Glomerular endothelial cell (primary cell): Measurements from ENCODE around the gene VPS13A. TPM values are rescaled to one million over a fixed set of nuclear protein-coding genes. Genes with fewer than 3 reads are reported as not detected.

ENCODE experiments used
- DNase-seq: peaks from one replicate; pipeline ENCODE4 v3.0.0-alpha.2; 2011; ENCODE audit warnings: low read depth, low spot score; ENCODE audit errors: extremely low read depth
- total RNA-seq: library from RNA; depleted of rRNA; stranded (reverse); fragments of >200 nt; gene quantifications from 2 replicates; pipeline ENCODE4 v1.2.3, GENCODE V29; 2015

The VPS13A gene
- total RNA-seq, 1 donor from 2014 or later = 33.8 TPM

GRCh38 chr9:77453825-77454647 lies 276.7 kb downstream of the VPS13A start:
- DNase-seq = no peak

DNA sequence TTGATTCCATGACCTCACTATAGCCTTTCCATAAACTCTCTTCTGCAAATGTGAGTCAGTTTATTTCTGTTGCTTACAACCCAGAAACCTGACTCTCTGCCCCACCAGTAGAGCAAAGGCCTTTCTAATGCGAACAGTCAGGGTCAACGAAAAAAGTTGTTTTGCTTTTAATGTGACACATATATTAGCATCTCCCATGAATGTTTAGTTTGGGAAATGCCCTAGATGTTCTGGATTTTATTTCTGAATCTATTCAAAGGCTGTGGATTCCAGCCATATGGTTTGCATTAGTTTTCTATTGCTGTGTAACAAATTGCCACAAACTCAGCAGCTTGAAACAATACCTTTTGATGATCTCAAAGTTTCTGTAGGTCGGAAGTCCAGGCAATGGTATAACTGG lies 277.3 kb downstream of the VPS13A start:
- DNase-seq = no peak

- DNase-seq = no peak
These were observed 278.1 kb downstream of the VPS13A start for GRCh38 chr9:77455312-77455927.

DNA sequence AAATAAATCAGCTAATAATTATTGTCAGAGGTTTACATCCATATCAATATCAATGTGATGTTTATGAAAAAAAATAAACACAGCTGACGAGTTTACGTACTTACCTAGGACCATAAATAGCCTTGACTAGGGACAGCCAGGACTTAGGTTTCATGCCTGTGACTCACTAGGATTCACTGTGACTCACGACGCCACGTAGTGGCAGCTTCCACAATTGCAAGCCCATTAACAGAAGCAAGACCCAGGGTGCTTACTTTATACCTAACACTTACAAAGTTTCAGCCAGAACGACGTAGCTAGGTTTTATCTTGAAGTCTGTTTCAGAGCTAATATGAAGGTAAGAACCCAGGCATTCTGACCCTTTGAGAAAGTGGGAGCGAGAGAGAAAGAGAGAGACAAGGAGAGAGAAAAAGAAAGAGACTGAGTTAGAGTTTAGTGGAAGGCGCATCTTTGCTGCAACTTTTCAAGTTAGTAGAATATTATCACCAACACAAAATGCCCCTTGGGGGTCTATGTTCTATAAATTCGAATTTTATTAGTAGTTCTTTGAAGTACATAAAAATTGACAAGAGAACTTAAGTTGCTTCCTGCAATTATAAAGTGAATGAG lies 279.6 kb downstream of the VPS13A start:
- DNase-seq = peak; percentile 87

DNA sequence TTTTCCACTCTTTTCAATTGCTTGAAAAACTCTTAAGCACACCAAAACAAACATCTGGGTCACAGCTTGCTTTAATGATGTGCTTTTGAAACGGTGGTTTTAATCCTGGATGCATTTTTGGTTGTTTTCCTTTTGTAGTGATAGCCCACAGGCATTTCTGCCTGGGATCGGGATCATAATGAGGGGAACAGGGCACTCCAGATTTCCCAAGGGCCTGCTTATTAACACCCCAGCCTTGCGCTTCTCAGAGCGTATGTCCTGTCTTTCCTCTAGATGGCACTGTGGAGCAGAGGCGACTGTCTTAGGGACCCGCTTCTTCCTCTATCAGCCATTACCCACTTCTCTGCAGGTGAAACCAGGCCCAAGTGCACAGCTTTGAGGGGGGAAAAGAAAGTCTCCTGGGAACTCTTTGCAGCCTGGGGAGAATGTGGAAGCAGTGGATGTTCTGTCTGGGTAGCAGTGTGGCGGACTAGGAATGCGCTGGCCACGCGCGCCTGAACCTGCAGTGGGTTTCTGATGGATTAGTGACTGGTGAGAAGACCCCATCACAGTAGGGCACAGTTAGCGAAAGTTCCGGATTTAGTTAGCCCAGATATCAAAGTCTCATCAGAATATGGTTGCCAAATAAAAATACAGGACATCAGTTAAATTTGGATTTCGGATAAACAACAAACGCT lies 280.7 kb downstream of the VPS13A start:
- no peak for DNase-seq

DNA sequence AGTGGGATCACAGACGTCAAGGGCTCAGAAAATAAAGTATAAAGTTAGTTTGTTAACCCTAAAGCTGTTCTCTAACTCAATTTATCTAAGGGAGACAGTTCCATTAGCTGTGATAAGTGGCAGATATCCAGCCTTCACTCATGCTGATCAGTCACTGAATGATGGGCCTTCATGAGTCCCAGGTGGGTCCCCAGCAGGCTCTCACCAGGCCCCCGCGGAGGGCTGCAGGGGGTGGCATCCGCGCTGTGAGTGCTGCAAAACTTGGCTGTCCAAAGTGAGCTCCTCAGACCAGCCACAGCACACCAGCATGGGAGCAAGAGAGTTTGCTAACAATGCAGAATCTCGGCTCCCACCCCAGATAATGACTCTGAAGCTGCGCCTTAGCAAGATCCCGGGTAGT lies 283.6 kb downstream of the VPS13A start:
- DNase-seq = no peak

DNA sequence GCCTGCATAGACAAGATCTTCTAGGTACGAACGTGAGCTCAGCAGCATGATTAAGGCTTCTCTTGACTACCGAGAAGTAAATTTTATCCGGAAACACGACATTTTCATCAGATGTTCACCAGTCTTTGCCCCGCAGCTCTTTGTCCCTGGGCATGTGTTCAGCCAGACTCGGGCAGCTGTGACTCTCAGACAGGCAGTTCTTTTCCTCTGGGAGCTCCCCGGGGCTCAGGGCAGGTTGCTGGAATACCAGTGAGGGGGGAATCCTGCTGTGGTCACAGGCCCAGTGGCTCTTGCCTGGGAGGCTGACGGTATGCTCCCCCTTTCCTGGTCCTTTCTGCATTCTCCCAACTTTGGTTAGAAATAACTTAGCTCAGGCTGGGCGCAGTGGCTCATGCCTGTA lies 284.7 kb downstream of the VPS13A start:
- DNase-seq = no peak

DNA sequence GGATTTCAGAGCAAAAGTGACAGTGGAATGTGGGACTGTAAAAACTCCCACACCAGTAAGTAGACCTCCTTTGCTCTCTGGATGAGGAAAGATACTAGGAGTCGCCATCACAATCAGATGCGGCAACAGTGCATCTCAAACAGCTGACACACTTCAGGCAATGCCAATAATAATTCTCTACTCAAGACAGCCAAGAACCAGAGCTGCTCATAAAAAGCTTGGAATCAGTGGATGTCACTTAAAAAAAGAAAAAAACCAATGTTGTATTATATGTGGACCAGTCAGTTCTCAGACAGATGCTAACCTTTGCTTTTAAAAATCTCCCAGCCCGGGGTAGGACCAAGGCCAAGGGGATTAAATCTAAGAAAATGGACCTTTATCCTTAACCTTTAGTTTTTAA lies 285.8 kb downstream of the VPS13A start:
- no peak for DNase-seq

DNA sequence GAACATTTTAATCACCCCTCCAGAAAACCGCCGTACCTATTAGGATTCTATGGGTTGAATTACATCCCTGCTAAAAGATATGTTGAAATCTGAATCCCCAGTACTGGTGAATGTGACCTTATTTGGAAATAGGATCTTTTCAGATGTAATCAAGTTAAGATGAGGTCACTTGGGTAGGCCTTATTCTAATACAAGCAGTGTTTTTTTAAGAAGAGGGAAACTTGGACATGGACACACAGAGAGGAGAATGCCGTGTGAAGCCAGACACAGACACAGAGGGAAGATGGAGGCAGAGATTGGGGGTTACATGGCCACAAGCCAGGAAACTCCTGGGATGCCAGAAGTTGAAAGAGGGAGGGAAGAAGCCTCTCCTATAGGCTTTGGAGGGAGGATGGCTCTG lies 287.3 kb downstream of the VPS13A start:
- no peak for DNase-seq

DNA sequence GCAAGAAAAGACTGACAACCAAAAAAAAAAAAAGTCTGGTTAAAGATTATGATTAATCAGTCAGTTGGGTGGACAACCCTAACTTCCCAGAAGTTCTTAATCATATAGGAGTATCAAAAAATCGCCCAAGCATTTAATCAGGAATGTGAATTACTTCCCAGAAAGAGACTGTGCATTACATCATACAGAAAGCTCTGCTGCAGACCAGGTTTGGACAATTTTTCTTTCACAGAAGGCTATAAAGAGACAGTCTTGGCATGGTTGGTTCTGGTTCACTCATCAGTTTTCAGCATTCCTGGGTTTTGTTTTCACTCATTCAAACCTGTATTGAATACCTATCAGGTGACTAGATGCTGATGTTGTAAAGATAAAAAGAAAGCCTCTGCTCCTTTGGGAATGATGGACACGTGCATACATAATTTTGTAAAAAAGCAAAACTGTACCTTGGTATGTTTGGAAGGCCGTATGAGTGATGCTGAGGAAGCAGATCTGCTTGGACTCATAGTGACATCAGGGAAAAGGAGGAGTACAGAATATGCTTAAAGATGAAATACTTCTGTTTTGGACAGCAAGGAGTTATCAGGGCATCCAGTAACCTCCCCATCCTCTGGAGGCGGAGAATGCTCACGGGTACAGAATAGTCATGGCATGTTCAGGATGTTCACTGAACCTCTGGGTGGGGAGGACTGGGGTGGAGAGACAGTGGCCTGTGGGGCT lies 292.3 kb downstream of the VPS13A start:
- DNase-seq = no peak

Other genes starting within 250 kb of the VPS13A start
- gene FOXB2, start 157.9 kb upstream of the VPS13A start, total RNA-seq = not detected in 2 replicates